H1 (cell line): ENCODE data around the gene RAD51B. TPM values are rescaled to one million over a fixed set of nuclear protein-coding genes. Genes with fewer than 3 reads are reported as not detected.
A peak's percentile ranks its signal among the peaks of the same experiment; 100 is the strongest.

ENCODE experiments used
- CTCF ChIA-PET: fragments of 300-600 bp; sonication (Branson Sonifier 250); formaldehyde crosslinking; loops from one replicate; lab custom pipeline; 2021; ENCODE audit not compliant: partially characterized antibody; lab: Charles Lee
- POLR2A ChIA-PET: fragments of 300-600 bp; sonication (Branson Sonifier 250); formaldehyde crosslinking; loops from one replicate; lab custom pipeline; 2021; ENCODE audit warnings: inconsistent platforms; ENCODE audit not compliant: partially characterized antibody; lab: Charles Lee
- DNase-seq, 2 experiments: peaks; one replicate each; pipeline versions ENCODE4 v3.0.0 to v3.0.0-alpha.2; 2010 to 2022; ENCODE audit warnings: low spot score in 2 of 2, low read depth in 1 of 2, mixed read lengths in 1 of 2
- FAIRE-seq: peaks from 2 replicates; lab custom pipeline; 2011; peaks lifted over from hg19 to GRCh38; lab: Jason Lieb, UNC
- H2AFZ ChIP-seq: 2 replicates; pipeline ENCODE4 v1.8.1; 2012; ENCODE audit warnings: low read length, inconsistent platforms
- H2AK5ac ChIP-seq: 2 replicates; pipeline ENCODE4 v1.6.1; 2013; ENCODE audit warnings: low read depth, low read length
- H2BK120ac ChIP-seq: replicated peaks from 2 replicates; pipeline ENCODE3; 2013; ENCODE audit warnings: low read depth, low read length, inconsistent platforms
- H2BK12ac ChIP-seq: 2 replicates; pipeline ENCODE4 v1.6.1; 2013; ENCODE audit warnings: low read depth, low read length
- H2BK15ac ChIP-seq: 2 replicates; pipeline ENCODE4 v1.6.1; 2013; ENCODE audit warnings: low read length
- H2BK20ac ChIP-seq: 2 replicates; pipeline ENCODE4 v1.6.1; 2013; ENCODE audit warnings: low read length
- H2BK5ac ChIP-seq: 2 replicates; pipeline ENCODE4 v1.6.1; 2013; ENCODE audit warnings: low read depth, low read length
- H3K14ac ChIP-seq: 2 replicates; pipeline ENCODE4 v1.6.1; 2013; ENCODE audit warnings: inconsistent platforms; ENCODE audit not compliant: insufficient read length
- H3K18ac ChIP-seq: 2 replicates; pipeline ENCODE4 v1.6.1; 2013; ENCODE audit warnings: low read length; ENCODE audit errors: extremely low read depth
- H3K23ac ChIP-seq: 2 replicates; pipeline ENCODE4 v1.6.1; 2013; ENCODE audit warnings: inconsistent platforms; ENCODE audit not compliant: insufficient read length
- H3K23me2 ChIP-seq: 2 replicates; pipeline ENCODE4 v1.6.1; 2013; ENCODE audit warnings: low read depth, low read length
- H3K27ac ChIP-seq: 2 replicates; pipeline ENCODE4 v1.6.1; 2011; ENCODE audit warnings: low read depth, low read length, inconsistent platforms
- H3K27me3 ChIP-seq, 4 experiments: replicated peaks in 1 of 4; 1 replicate in 1 of 4; 2 replicates in 3 of 4; pipeline versions ENCODE4 v1.6.1 to v1.8.1; 2011 to 2013; ENCODE audit warnings: low read length in 3 of 4, mild to moderate bottlenecking in 3 of 4, inconsistent platforms in 2 of 4, mixed read lengths in 2 of 4, moderate library complexity in 1 of 4; ENCODE audit not compliant: control insufficient read depth in 3 of 4, insufficient read depth in 3 of 4; ENCODE audit errors: extremely low read depth in 1 of 4
- H3K36me3 ChIP-seq, 4 experiments: 2 replicates each; pipeline versions ENCODE4 v1.6.1 to v1.8.1; 2011 to 2013; ENCODE audit warnings: mild to moderate bottlenecking in 4 of 4, low read length in 3 of 4, moderate library complexity in 2 of 4, control low read depth in 1 of 4, inconsistent platforms in 1 of 4; ENCODE audit not compliant: insufficient read depth in 4 of 4, control insufficient read depth in 2 of 4
- H3K4ac ChIP-seq: replicated peaks from 2 replicates; pipeline ENCODE3; 2013; ENCODE audit warnings: low read length, low read depth, mixed read lengths, inconsistent platforms; ENCODE audit not compliant: insufficient read length
- H3K4me1 ChIP-seq, 4 experiments: replicated peaks in 1 of 4; 1 replicate in 1 of 4; 2 replicates in 3 of 4; pipeline versions ENCODE4 v1.6.1 to v1.8.1; 2011 to 2013; ENCODE audit warnings: low read length in 3 of 4, inconsistent platforms in 2 of 4, mixed read lengths in 1 of 4; ENCODE audit not compliant: insufficient read depth in 4 of 4, control insufficient read depth in 3 of 4
- H3K4me2 ChIP-seq, 2 experiments: 2 replicates each; pipeline versions ENCODE4 v1.6.1 to v1.8.1; 2011 to 2013; ENCODE audit warnings: low read depth in 2 of 2, low read length in 2 of 2, control low read depth in 1 of 2, inconsistent platforms in 1 of 2, mild to moderate bottlenecking in 1 of 2; ENCODE audit not compliant: insufficient read depth in 1 of 2
- H3K4me3 ChIP-seq, 4 experiments: fragments of 200-600, 300-600 bp in 1 of 4; sonication (generic), shearing (Covaris generic), sonication (Bioruptor Twin) in 1 of 4; 2 replicates each; pipeline versions ENCODE4 v1.5.1 to v1.8.1; 2011 to 2016; ENCODE audit warnings: low read length in 4 of 4, low read depth in 3 of 4, control low read depth in 2 of 4, inconsistent platforms in 2 of 4, mild to moderate bottlenecking in 2 of 4, mixed read lengths in 1 of 4, moderate library complexity in 1 of 4; ENCODE audit not compliant: insufficient read depth in 2 of 4; ENCODE audit errors: extremely low read depth in 1 of 4
- H3K56ac ChIP-seq: replicated peaks from 2 replicates; pipeline ENCODE3; 2013; ENCODE audit warnings: low read depth, mild to moderate bottlenecking, mixed read lengths, low read length, inconsistent platforms; ENCODE audit not compliant: insufficient read length
- H3K79me1 ChIP-seq: 2 replicates; pipeline ENCODE4 v1.6.1; 2013; ENCODE audit warnings: low read depth, low read length, control low read depth
- H3K79me2 ChIP-seq, 2 experiments: 2 replicates each; pipeline versions ENCODE4 v1.6.1 to v1.8.1; 2012 to 2013; ENCODE audit warnings: low read length in 2 of 2, mild to moderate bottlenecking in 2 of 2, inconsistent platforms in 1 of 2; ENCODE audit not compliant: insufficient read depth in 2 of 2, control insufficient read depth in 1 of 2
- H3K9ac ChIP-seq, 4 experiments: replicated peaks in 1 of 4; 1 replicate in 1 of 4; 2 replicates in 3 of 4; pipeline versions ENCODE4 v1.6.1 to v1.8.1; 2011 to 2013; ENCODE audit warnings: low read depth in 3 of 4, low read length in 3 of 4, control low read depth in 2 of 4, mild to moderate bottlenecking in 2 of 4, moderate library complexity in 2 of 4, inconsistent platforms in 1 of 4; ENCODE audit errors: extremely low read depth in 1 of 4
- H3K9me3 ChIP-seq, 2 experiments: 2 replicates each; pipeline versions ENCODE4 v1.6.1 to v1.8.1; 2012 to 2013; ENCODE audit warnings: mild to moderate bottlenecking in 2 of 2, moderate library complexity in 2 of 2, control low read depth in 1 of 2, inconsistent platforms in 1 of 2, low read depth in 1 of 2, low read length in 1 of 2, mixed read lengths in 1 of 2; ENCODE audit not compliant: insufficient read depth in 2 of 2
- H4K20me1 ChIP-seq, 2 experiments: replicated peaks in 1 of 2; 2 replicates each; pipeline versions ENCODE3 to v1.8.1; 2011 to 2013; ENCODE audit warnings: inconsistent platforms in 2 of 2, low read length in 2 of 2, mild to moderate bottlenecking in 1 of 2; ENCODE audit not compliant: insufficient read depth in 2 of 2, control insufficient read depth in 1 of 2
- H4K5ac ChIP-seq: 2 replicates; pipeline ENCODE4 v1.6.1; 2013; ENCODE audit warnings: low read length, low read depth, mixed read lengths, inconsistent platforms; ENCODE audit not compliant: insufficient read length
- H4K8ac ChIP-seq: 2 replicates; pipeline ENCODE4 v1.8.0; 2013; ENCODE audit warnings: mild to moderate bottlenecking, moderate library complexity, low read length, inconsistent platforms; ENCODE audit not compliant: insufficient read depth; ENCODE audit errors: extremely low read depth
- H4K91ac ChIP-seq: replicated peaks from 2 replicates; pipeline ENCODE3; 2013; ENCODE audit warnings: low read length, mixed read lengths, inconsistent platforms; ENCODE audit not compliant: insufficient read length
- GABPA ChIP-seq: IDR thresholded peaks from 2 replicates; pipeline ENCODE4 v1.6.1; 2011; ENCODE audit warnings: mild to moderate bottlenecking, low read length, moderate library complexity, borderline replicate concordance; ENCODE audit not compliant: insufficient read depth
- PHF8 ChIP-seq: fragments of 200-600 bp; sonication (generic); conservative IDR thresholded peaks from 2 replicates; pipeline ENCODE4 v1.7.1; 2012; ENCODE audit warnings: low read depth, mild to moderate bottlenecking, inconsistent platforms, low read length, moderate library complexity
- RBBP5 ChIP-seq: IDR thresholded peaks from 2 replicates; pipeline ENCODE4 v1.7.1; 2012; ENCODE audit warnings: low read depth, mild to moderate bottlenecking, inconsistent platforms, low read length, moderate library complexity, borderline replicate concordance
- SP2 ChIP-seq: IDR thresholded peaks from 2 replicates; pipeline ENCODE4 v1.6.1; 2012; ENCODE audit warnings: mild to moderate bottlenecking, low read length, inconsistent platforms
- TAF7 ChIP-seq: optimal IDR thresholded peaks from 2 replicates; pipeline ENCODE3; 2011; ENCODE audit warnings: low read depth, mild to moderate bottlenecking, inconsistent platforms, low read length, moderate library complexity, borderline replicate concordance
- WGBS, 2 experiments: shearing (Covaris generic) in 1 of 2; methylation state at CpG; one replicate each; pipeline versions ENCODE4 v1.1.6 to v1.1.7; 2013 to 2015; ENCODE audit warnings: low lambda C conversion rate in 2 of 2, mixed read lengths in 2 of 2, inconsistent platforms in 1 of 2, low coverage in 1 of 2, missing lambda C conversion rate in 1 of 2; ENCODE audit not compliant: insufficient replicate concordance in 2 of 2, insufficient coverage in 1 of 2, insufficient read length in 1 of 2; ENCODE audit errors: extremely low coverage in 1 of 2, missing lambda C conversion rate in 1 of 2; 5-methylcytosine and 5-hydroxymethylcytosine counted together
- polyA plus RNA-seq, 7 experiments: library from polyadenylated mRNA; depleted of rRNA in 3 of 7; stranded (reverse) in 5 of 7; unstranded in 2 of 7; fragments of >200 nt in 5 of 7; fragments of 200-250 nt in 2 of 7; gene quantifications; 1 replicate in 5 of 7; 2 replicates in 1 of 7; 4 replicates in 1 of 7; pipeline versions ENCODE4 v1.2.1 to v1.2.3, GENCODE V29; 2011 to 2013; ENCODE audit warnings: missing spikeins in 2 of 7, mixed read lengths in 2 of 7
- total RNA-seq: library from RNA; stranded (reverse); fragmentation: NEBNext Ultra II Directional; extraction: Animal tissue kit (Norgen Biotek cat#: 25700); gene quantifications from 2 replicates; pipeline ENCODE4 v1.2.1, GENCODE V29; 2021
- TF ChIP-seq, protein P1 (sequence below): IDR thresholded peaks from 2 replicates; pipeline ENCODE4 v1.6.1; 2012; ENCODE audit warnings: low read length, inconsistent platforms

Gene RAD51B
- total and polyA plus RNA-seq, 2 of the 8 experiments (the other 6 are each of a cell fraction or from before 2014, with no cell fraction given): 3.9 to 14.9 TPM

DNA sequence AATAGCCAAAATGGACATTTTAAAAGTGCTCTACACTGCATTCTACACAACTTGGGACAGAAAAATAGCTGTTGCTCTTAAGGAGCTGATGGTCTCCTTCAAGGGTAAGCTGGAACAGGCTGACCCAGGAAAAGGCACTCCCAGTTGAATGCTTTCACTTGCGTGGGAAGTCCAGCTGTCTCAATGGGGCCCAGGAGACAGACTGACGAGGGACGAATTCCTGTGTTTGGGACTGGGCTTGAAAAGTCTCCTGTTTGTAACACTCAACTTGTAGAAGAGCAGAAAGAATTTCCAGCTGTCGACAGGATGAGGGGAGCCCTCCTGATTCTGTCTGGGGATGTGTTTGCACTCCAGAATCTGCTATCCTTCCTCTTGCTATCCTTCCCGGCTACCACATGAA, 792.5 kb downstream of the RAD51B start:
- Histone ChIP-seq H3K4ac (no peak overlapping the region), H2BK5ac (no peak overlapping the region), H3K4me3 (no peak overlapping the region), H3K36me3 (no peaks in the 10 kb centered on the region), H4K5ac (no peak overlapping the region), H3K23me2 (no peaks in the 10 kb centered on the region; the same call in 1 of the 2 replicates), H2BK15ac (no peak overlapping the region), H3K9ac (no peak overlapping the region), H3K23ac (no peak overlapping the region), H3K18ac (no peak overlapping the region), H2BK120ac (no peak overlapping the region), H4K20me1 (no peaks in the 10 kb centered on the region), H4K91ac (no peak overlapping the region), H3K14ac (no peak overlapping the region), H2AK5ac (no peak overlapping the region), H3K56ac (no peak overlapping the region), H4K8ac (no peak overlapping the region), H3K9me3 (peaks cover 5 to 13% of the 10 kb centered on the region in 2 experiments; a peak in 3 of 4 replicates), H3K79me2 (no peaks in the 10 kb centered on the region), H2BK20ac (no peak overlapping the region), H3K79me1 (no peaks in the 10 kb centered on the region), H2AFZ (no peak overlapping the region), H3K4me2 (no peak overlapping the region), H3K27me3 (no peaks in the 10 kb centered on the region; a peak in 1 of 7 replicates), H2BK12ac (no peak overlapping the region), H3K4me1 (peaks cover 0 to 15% (median 7%) of the 10 kb centered on the region in 4 experiments; a peak in 5 of 7 replicates), H3K27ac (no peak overlapping the region)
- DNase-seq: no peak
- POLR2A ChIA-PET: interaction anchor here (1.0 to 1.1 kb wide), 2 partner anchors 16 to 207 kb away, joined by 3 read pairs; no protein-coding TSS in a partner anchor
- 89% methylated on average over 5 of the region's 5 CpGs; no CpG with 5 or more reads in 1 of the 2 experiments for WGBS, 2 experiments
- FAIRE-seq: peak; percentile 50
- CTCF ChIA-PET: interaction anchor here (0.7 to 1.2 kb wide), 5 partner anchors 16 to 205 kb away, joined by 3 to 4 read pairs (median 3); no protein-coding TSS in a partner anchor
- TF ChIP-seq, protein P1, sequence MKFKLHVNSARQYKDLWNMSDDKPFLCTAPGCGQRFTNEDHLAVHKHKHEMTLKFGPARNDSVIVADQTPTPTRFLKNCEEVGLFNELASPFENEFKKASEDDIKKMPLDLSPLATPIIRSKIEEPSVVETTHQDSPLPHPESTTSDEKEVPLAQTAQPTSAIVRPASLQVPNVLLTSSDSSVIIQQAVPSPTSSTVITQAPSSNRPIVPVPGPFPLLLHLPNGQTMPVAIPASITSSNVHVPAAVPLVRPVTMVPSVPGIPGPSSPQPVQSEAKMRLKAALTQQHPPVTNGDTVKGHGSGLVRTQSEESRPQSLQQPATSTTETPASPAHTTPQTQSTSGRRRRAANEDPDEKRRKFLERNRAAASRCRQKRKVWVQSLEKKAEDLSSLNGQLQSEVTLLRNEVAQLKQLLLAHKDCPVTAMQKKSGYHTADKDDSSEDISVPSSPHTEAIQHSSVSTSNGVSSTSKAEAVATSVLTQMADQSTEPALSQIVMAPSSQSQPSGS: no peak
- TF ChIP-seq TAF7 (no peak), SP2 (no peak), GABPA (no peak), RBBP5 (no peak), PHF8 (no peak)
